ELR (cell line): Measurements from ENCODE around the gene CH25H.
"Not testable (repeated sequence)": the region's sequence is repeated elsewhere in the genome, so short reads cannot be mapped to it uniquely, and the experiment has no call there.

Experiments
- DNase-seq: peaks from one replicate; pipeline ENCODE4 v3.0.0-alpha.2; 2015; ENCODE audit warnings: low read depth

CH25H gene

DNA sequence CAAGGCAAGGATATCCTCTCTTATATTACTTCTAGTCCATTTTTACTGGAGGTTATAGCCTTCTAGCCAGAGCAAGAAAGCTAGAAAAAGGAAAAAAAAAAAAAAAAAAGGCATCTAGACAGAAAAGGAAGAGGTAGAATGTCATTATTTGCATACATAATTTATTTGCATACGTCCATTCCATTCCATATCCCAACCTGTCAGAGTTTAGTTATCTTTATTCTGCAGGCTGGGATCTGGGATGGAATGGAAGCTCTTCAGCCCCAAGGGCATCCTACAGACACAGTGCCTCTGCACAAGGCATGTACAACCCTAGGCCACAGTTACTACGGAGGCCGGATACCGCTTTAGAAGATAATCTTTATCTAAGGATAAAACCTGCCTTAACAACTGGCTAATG, 9.6 kb downstream of the CH25H start:
- DNase-seq: no peak

DNA sequence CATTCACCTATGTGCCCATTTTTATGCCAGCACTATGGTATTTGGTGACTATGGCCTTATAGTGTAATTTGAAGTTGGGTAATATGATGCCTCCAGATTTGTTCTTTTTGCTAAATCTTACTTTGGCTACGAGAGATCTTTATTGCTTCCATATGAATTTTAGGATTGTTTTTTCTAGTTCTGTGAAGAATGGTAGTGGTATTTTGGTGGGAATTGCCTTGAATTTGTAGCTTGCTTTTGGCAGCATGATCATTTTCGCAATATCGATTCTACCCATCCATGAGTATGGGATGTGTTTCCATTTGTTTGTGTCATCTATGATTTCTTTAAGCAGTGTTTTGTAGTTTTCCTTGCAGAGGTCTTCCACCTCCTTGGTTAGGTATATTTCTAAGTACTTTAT, 15.8 kb downstream of the CH25H start:
- DNase-seq: not testable (repeated sequence)

GRCh38 chr10:89189211-89189734, 17.8 kb downstream of the CH25H start:
- DNase-seq: no peak

- DNase-seq: no peak
Measured at GRCh38 chr10:89185658-89186057, 21.5 kb downstream of the CH25H start.

DNA sequence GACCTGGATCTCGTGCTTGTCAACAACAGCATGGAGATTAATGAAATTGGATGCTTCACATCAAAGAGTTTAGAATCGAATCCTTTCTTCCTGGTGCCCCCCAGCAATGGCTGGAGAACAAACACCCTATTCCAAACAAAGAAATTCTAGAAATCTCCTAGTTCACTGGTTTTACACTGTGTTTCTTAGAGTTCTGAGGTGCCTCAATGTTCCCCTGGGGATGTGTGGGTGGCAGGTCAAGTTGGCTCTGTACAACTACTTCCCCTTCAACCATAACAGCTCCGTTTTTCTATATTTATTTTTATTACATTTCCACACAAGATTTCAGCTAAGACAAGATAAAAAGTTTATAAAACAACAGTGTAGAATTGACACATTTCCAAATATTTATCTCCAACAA, 22.5 kb downstream of the CH25H start:
- no peak for DNase-seq

GRCh38 chr10:89183571-89183970, 23.5 kb downstream of the CH25H start:
- DNase-seq: peak; percentile 44

- no peak for DNase-seq
Measured at GRCh38 chr10:89182894-89183293, 24.2 kb downstream of the CH25H start.

DNA sequence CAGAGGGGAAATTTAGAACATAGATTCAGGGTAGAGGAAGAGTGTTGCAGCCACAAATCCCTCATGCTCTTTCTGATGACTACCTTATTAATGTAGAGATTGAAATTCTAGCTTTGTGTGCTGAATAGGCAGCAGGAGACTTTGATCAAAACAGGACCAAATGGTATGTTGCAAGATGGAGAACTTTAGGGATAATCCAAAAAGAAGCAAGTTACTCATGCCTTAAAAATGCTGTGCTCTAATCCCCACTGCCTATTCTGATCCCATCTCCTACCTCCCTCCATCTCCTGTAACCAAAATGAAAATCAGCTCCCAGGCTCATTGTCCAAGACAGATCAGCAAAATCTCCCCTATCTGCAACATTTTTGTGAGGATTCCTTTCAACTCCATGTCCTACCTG, 31.3 kb downstream of the CH25H start:
- DNase-seq: no peak

GRCh38 chr10:89173075-89173474, 34.0 kb downstream of the CH25H start:
- no peak for DNase-seq

DNA sequence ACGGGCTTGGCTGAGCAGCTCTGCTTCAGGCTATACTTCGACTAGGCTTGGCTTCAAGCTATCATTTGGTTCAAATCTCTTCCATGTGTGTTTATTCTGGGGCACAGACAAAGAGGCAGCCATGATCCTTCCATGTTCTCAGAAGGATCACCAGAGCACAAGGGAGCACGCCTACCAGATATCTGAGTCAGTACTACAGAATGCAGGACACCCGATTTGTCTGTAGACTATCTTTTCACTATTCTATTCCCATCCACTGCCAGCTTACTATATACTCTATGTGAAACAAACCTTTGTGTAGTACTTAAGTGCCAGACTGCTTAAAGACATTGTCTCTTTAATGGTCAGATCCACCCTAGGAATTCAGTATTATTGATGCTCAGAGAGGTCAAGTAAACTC, 35.1 kb downstream of the CH25H start:
- peak; percentile 23 for DNase-seq

GRCh38 chr10:89171263-89171872, 35.7 kb downstream of the CH25H start:
- DNase-seq: no peak

GRCh38 chr10:89168354-89168900, 38.7 kb downstream of the CH25H start:
- not testable (repeated sequence) for DNase-seq

- DNase-seq: no peak
Measured at GRCh38 chr10:89167915-89168314, 39.2 kb downstream of the CH25H start.

GRCh38 chr10:89165923-89166322, 41.2 kb downstream of the CH25H start:
- DNase-seq: peak; percentile 15

DNA sequence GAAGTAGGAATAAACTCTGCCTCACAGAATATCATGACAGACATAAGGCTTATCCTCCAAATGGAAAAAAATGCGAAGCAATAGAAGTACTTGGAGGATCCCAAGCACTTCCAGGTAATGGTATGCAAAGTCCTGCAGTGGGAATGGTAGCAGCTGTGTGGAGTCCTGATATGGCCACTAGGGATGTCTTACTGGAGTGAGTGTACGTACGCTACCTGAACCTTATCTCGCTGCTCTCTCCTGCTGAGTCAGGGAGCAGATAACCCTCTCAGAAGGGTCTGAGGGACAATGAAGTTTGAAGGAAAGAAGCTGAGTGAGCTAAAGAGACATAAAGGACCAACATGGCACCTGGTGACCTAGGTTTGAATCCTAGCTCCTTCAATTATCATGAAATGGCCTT, 42.2 kb downstream of the CH25H start:
- no peak for DNase-seq

DNA sequence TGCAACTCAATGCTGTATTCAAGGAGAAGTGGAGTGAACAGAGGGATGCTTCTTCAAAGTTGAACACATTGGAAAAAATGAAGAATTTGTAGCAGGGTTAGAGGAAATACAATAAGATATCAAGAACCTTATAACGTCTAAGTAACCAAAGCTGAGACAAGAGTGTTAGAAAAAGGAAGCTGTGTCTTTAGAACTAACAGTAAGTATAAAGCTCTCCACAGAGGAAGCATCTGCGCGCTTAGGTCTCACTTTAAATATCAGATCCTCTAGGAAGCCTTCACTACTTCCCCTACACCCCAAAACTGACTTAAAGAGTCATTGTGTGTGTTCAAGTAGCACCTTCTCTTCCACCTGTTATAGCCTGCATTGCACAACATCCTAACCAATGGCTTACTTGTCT, 43.0 kb downstream of the CH25H start:
- no peak for DNase-seq

- DNase-seq: no peak
Measured at GRCh38 chr10:89163265-89163995, 43.7 kb downstream of the CH25H start.

DNA sequence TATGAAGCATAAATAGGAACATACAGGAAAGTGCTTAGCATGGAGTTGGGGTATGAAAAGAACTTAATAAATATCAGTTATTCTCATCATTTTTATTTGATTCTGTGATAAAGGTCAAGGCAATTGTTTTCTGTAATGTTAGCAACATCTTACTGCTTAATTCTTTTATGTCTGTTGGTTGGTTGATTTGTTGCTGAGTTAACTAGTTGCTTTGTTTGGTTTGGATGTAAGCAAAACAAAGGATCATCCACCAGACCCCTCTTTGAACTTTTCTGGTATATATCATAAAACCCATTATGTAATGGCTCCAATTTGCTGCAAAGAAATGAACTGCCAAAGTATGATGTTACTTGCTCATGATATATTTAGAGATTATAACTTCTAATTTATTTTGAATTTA, 44.5 kb downstream of the CH25H start:
- no peak for DNase-seq

GRCh38 chr10:89160339-89160738, 46.8 kb downstream of the CH25H start:
- no peak for DNase-seq

- DNase-seq: no peak
Measured at GRCh38 chr10:89159761-89160160, 47.4 kb downstream of the CH25H start.

GRCh38 chr10:89159316-89159715, 47.8 kb downstream of the CH25H start:
- DNase-seq: no peak

DNA sequence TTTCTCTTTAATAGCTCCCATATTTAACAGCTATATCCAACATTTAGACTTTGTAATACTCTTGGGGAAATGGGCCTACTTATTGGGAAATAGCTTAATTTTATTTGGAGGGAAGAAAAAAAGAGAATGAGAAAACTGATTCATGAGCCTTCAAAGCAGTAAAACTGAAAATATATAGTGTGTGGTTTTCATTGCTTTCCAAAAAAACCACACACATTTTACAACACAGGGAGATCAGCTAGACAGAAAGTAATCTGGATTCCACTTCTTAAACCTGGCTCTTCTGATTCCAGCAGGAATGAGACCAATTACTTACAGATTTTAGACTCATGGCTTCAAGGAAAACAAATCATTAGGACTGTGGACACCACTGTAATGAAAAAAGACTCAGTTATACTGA, 48.7 kb downstream of the CH25H start:
- DNase-seq: no peak

DNA sequence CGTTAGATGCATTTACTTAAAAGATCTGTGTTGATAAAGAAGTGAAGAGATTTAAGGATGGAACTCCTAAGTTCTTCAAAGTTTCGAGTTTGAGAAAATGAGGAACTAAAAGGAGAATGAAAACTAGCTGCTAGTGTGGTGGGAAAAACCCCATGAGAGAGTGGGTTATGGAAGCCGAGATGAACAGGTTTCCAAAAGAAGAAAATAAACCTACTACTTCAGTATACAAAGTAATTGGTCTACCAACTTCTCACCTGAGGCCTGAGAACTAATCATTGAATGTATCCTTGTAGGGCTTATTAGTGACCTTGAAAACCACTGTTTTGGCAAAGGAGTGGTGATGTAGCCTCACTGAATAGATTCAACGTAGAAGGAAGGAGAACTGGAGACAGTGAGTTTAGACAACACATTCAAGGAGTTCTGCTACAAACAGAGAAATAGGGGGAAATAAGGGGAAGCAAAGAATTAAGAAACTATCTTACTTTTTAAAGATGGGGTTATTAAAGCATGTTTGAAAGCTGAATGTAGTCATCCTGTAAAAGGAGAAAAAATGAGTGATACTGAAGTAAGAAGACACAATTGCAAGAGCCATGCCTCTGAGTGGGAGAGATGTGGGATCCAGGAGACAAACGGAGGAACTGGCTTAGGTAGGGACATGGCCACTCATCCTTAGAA, 50.8 kb downstream of the CH25H start:
- no peak for DNase-seq
